GM13976 (cell line): ENCODE measurements around the gene PDHB.

Experiments used
- DNase-seq: peaks from one replicate; pipeline ENCODE4 v3.0.0; 2012; ENCODE audit warnings: low spot score
- in situ Hi-C: fragments of 300-500 bp; cut with MboI; formaldehyde crosslinking; loops from one replicate; pipeline ENCODE4 v1.12.0; 2022; ENCODE audit warnings: low sequenced_read_pairs, mixed read lengths, inconsistent platforms; ENCODE audit not compliant: unreplicated experiment
- TF ChIP-seq, protein P1 (sequence below): IDR thresholded peaks from 2 replicates; pipeline ENCODE4 v1.5.1; 2012; ENCODE audit warnings: borderline replicate concordance, mild to moderate bottlenecking; ENCODE audit not compliant: insufficient read depth; ENCODE audit errors: extremely low read depth, missing control alignments, control extremely low read depth

Gene PDHB

DNA sequence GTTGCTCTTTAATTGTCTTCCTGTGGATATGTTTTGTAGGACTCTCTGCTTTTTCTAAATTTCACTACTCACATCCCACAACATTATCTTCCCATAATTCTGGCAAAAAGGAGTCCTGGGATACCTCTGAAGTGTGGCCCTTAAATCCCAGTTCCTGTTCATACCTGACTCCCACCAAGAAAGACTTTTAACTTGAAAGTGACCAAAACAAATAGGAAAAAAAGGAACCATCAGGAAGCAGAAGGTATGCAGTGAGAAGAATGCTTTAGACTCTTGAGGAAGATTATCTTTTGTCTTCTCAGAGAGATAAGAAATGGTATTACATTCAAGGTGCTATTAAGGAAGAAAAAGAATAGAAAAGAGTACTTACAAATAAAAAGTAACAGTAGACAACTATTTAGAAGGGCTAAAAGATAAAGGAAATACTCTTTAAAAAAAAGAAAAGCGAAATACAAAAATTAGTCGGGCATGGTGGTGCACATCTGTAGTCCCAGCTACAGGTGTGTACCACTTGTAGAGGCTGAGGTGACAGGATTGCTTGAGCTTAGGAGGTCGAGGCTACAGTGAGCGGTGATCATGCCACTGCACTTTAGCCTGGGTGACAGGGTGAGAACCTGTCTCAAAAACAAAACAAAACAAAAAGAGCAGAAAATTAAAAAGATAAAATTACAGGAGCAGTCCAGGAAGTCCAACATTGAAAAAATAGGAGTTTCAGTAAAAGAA lies 54.1 kb downstream of the PDHB start:
- in situ Hi-C loops, result no loop called here
- TF ChIP-seq, protein P1, sequence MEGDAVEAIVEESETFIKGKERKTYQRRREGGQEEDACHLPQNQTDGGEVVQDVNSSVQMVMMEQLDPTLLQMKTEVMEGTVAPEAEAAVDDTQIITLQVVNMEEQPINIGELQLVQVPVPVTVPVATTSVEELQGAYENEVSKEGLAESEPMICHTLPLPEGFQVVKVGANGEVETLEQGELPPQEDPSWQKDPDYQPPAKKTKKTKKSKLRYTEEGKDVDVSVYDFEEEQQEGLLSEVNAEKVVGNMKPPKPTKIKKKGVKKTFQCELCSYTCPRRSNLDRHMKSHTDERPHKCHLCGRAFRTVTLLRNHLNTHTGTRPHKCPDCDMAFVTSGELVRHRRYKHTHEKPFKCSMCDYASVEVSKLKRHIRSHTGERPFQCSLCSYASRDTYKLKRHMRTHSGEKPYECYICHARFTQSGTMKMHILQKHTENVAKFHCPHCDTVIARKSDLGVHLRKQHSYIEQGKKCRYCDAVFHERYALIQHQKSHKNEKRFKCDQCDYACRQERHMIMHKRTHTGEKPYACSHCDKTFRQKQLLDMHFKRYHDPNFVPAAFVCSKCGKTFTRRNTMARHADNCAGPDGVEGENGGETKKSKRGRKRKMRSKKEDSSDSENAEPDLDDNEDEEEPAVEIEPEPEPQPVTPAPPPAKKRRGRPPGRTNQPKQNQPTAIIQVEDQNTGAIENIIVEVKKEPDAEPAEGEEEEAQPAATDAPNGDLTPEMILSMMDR, result no peak
- no peak for DNase-seq

DNA sequence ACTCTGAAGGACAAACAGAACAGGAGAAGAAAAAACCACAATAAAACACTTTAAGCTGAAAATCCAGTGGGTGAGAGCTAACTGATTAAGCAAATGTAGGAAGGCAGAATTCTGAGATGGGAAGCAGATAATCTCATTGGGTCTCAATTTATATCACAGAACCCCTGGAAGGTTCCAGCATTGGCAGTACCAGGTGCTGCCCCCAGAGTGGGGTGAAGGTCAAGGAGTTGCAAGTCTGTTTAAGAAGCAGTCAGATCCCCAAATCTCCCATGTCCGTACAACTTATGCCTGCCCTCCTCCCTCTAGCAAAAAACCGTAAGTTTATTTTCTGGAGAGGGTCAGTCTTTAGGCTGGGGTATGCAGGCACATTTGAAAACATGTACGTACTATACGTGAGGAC lies 55.9 kb downstream of the PDHB start:
- in situ Hi-C loops, result no loop called here
- TF ChIP-seq, protein P1, result no peak
- no peak for DNase-seq
